Ascending aorta (tissue), 2 donors: ENCODE results near the gene TMEM132D. TPM values are rescaled to one million over a fixed set of nuclear protein-coding genes. Genes with fewer than 3 reads are reported as not detected.

Experiments
- DNase-seq, 2 donors: peaks; one replicate each; pipeline ENCODE4 v3.0.0-alpha.2; 2019; ENCODE audit warnings: low spot score in 2 of 2
- H3K27ac ChIP-seq, 2 donors: fragments of 200-600 bp; sonication (generic); one replicate each; pipeline ENCODE4 v1.5.1; 2016 to 2017; ENCODE audit warnings: mild to moderate bottlenecking in 1 of 2
- H3K27me3 ChIP-seq: fragments of 200-600 bp; sonication (generic); one replicate; pipeline ENCODE4 v1.5.1; 2017
- H3K36me3 ChIP-seq, 2 donors: fragments of 200-600 bp; sonication (generic); one replicate each; pipeline ENCODE4 v1.5.1; 2016
- H3K4me1 ChIP-seq, 2 donors: fragments of 200-600 bp; sonication (generic); one replicate each; pipeline ENCODE4 v1.5.1; 2016 to 2017; ENCODE audit warnings: mild to moderate bottlenecking in 1 of 2
- H3K4me3 ChIP-seq, 2 donors: fragments of 200-600 bp; sonication (generic); one replicate each; pipeline ENCODE4 v1.5.1; 2016 to 2017; ENCODE audit warnings: mild to moderate bottlenecking in 1 of 2
- H3K9me3 ChIP-seq, 2 donors: fragments of 200-600 bp; sonication (generic); one replicate each; pipeline ENCODE4 v1.5.1; 2016
- CTCF ChIP-seq, 3 experiments: fragments of 200-600 bp in 2 of 3; fragments of 450-650 bp in 1 of 3; sonication (generic) in 2 of 3; IDR thresholded peaks; one replicate each; pipeline ENCODE4 v1.5.1; 2016 to 2019; ENCODE audit warnings: antibody characterized with exemption in 3 of 3, mild to moderate bottlenecking in 1 of 3, moderate library complexity in 1 of 3
- intact Hi-C: fragments of 100-400 bp; cut with DNase I; formaldehyde crosslinking; loops from one replicate; pipeline ENCODE4 v1.15.1; 2023
- total RNA-seq: library from RNA; depleted of rRNA; stranded (reverse); fragments of >200 nt; gene quantifications from one replicate; pipeline ENCODE4 v1.1.0, GENCODE V29; 2016

TMEM132D gene
- total RNA-seq, 1 donor from 2014 or later, result not detected

GRCh38 chr12:129440278-129440677 lies 463.5 kb downstream of the TMEM132D start:
- TF ChIP-seq CTCF (IDR thresholded peaks at IDR 0.05), result no peak
- H3K4me3 ChIP-seq, result no peak overlapping the region
- no peaks in the 10 kb centered on the region for H3K27me3 ChIP-seq
- intact Hi-C loops, result no loop called here
- no peaks in the 10 kb centered on the region for H3K9me3 ChIP-seq
- H3K36me3 ChIP-seq, result no peaks in the 10 kb centered on the region
- DNase-seq, result no peak
- no peak overlapping the region for H3K27ac ChIP-seq
- no peaks in the 10 kb centered on the region for H3K4me1 ChIP-seq

- no peak for TF ChIP-seq CTCF (IDR thresholded peaks at IDR 0.05)
- no peak for DNase-seq
- no peak overlapping the region for H3K4me3 ChIP-seq
- no peaks in the 10 kb centered on the region for H3K27me3 ChIP-seq
- H3K36me3 ChIP-seq, result no peaks in the 10 kb centered on the region
- H3K27ac ChIP-seq, result no peak overlapping the region
- no peaks in the 10 kb centered on the region for H3K9me3 ChIP-seq
- intact Hi-C loops, result no loop called here
- no peaks in the 10 kb centered on the region for H3K4me1 ChIP-seq
Measured at GRCh38 chr12:129434790-129435189, 469.0 kb downstream of the TMEM132D start.

GRCh38 chr12:129428240-129428936 lies 475.4 kb downstream of the TMEM132D start:
- Histone ChIP-seq H3K36me3 (no peaks in the 10 kb centered on the region), H3K27ac (no peak overlapping the region), H3K27me3 (no peaks in the 10 kb centered on the region), H3K4me1 (no peaks in the 10 kb centered on the region), H3K9me3 (no peaks in the 10 kb centered on the region), H3K4me3 (no peak overlapping the region)
- intact Hi-C loops, result no loop called here
- no peak for DNase-seq
- no peak for TF ChIP-seq CTCF (IDR thresholded peaks at IDR 0.05)

- Histone ChIP-seq H3K4me3 (no peak overlapping the region), H3K36me3 (no peaks in the 10 kb centered on the region), H3K9me3 (no peaks in the 10 kb centered on the region), H3K4me1 (no peaks in the 10 kb centered on the region), H3K27ac (no peak overlapping the region), H3K27me3 (no peaks in the 10 kb centered on the region)
- DNase-seq, result no peak
- TF ChIP-seq CTCF (IDR thresholded peaks at IDR 0.05), result no peak
- intact Hi-C loops, result no loop called here
Measured at GRCh38 chr12:129423041-129423580, 480.7 kb downstream of the TMEM132D start.

GRCh38 chr12:129413295-129413694 lies 490.5 kb downstream of the TMEM132D start:
- Histone ChIP-seq H3K9me3 (no peaks in the 10 kb centered on the region), H3K4me1 (no peaks in the 10 kb centered on the region), H3K27me3 (no peaks in the 10 kb centered on the region), H3K36me3 (no peaks in the 10 kb centered on the region), H3K4me3 (no peak overlapping the region), H3K27ac (no peak overlapping the region)
- intact Hi-C loops, result no loop called here
- TF ChIP-seq CTCF (IDR thresholded peaks at IDR 0.05), result no peak
- no peak for DNase-seq
